Skeletal muscle tissue (tissue), 4 donors: Measurements from ENCODE around the gene FCN1. TPM values are rescaled to one million over a fixed set of nuclear protein-coding genes. Genes with fewer than 3 reads are reported as not detected.

ENCODE experiments used
- H3K27ac ChIP-seq: one replicate; pipeline ENCODE4 v1.7.0; 2013; ENCODE audit warnings: mild to moderate bottlenecking, low read depth, low read length, inconsistent platforms
- H3K27me3 ChIP-seq, 3 donors: one replicate each; pipeline ENCODE4 v1.7.0; 2013; ENCODE audit warnings: low read length in 3 of 3; ENCODE audit not compliant: control insufficient read depth in 3 of 3, insufficient read depth in 3 of 3
- H3K36me3 ChIP-seq, 3 donors: one replicate each; pipeline ENCODE4 v1.7.0; 2013; ENCODE audit warnings: low read length in 3 of 3; ENCODE audit not compliant: control insufficient read depth in 3 of 3, insufficient read depth in 3 of 3
- H3K4me1 ChIP-seq, 3 donors: one replicate each; pipeline ENCODE4 v1.7.0; 2013; ENCODE audit warnings: low read length in 3 of 3, mild to moderate bottlenecking in 3 of 3; ENCODE audit not compliant: control insufficient read depth in 3 of 3, insufficient read depth in 3 of 3
- H3K4me3 ChIP-seq, 3 donors: one replicate each; pipeline ENCODE4 v1.7.0; 2013; ENCODE audit warnings: low read length in 3 of 3
- H3K9ac ChIP-seq, 3 donors: one replicate each; pipeline ENCODE4 v1.7.0; 2013; ENCODE audit warnings: low read length in 3 of 3, mild to moderate bottlenecking in 3 of 3, moderate library complexity in 2 of 3, low read depth in 1 of 3
- H3K9me3 ChIP-seq, 3 donors: one replicate each; pipeline ENCODE4 v1.7.0; 2013; ENCODE audit warnings: low read length in 3 of 3; ENCODE audit not compliant: control insufficient read depth in 3 of 3
- total RNA-seq: library from RNA; depleted of rRNA; stranded (reverse); fragments of >200 nt; gene quantifications from one replicate; pipeline ENCODE4 v1.2.3, GENCODE V29; 2014
- donor health status: Osteomylitis.

Gene FCN1
- total RNA-seq, 1 donor from 2014 or later, result 5.2 TPM

DNA sequence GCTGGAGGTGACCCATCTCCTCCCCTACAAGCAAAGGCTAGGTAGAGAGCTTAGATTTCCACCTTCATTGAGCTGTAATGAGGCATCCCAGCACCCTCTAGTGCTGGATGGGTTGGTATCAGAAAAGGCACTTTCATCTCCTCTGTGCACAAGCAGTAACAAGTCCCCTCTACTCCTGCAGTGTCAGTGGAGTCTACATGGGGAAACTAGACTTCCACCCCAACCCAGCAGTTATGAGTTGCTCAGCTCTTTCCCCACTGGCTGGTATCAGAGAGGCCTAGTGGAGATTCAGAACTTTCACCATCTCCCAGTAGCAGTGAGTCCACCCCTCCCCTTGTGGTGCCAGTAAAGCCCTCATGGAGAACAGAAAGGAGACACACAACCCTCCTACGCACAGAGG is 17.9 kb downstream of the FCN1 start:
- peaks cover 0 to 4% (median 0%) of the 10 kb centered on the region in 3 donors for H3K9me3 ChIP-seq

DNA sequence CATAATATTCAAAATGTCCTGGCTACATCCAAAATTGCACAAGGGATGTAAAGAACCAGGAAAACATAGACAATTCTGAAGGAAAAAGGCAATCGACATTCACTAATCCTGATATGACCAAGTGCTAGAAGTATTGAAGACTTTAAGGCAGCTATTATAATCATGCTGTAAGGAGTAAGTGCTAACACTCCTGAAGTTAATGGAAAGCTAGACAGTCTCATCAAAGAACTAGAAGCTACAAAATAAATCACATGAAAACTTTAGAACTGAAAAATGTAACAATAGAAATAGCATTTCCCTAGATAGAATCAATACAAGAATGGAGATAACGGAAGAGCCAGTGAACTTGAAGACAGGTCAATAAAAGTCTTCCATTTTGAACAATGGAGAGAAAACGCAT is 18.5 kb downstream of the FCN1 start:
- Histone ChIP-seq H3K27ac (no peak overlapping the region), H3K4me1 (peaks cover 7 to 20% (median 14%) of the 10 kb centered on the region in 3 donors), H3K9ac (no peak overlapping the region), H3K27me3 (peaks cover 0 to 11% (median 2%) of the 10 kb centered on the region in 3 donors), H3K4me3 (no peak overlapping the region), H3K36me3 (no peaks in the 10 kb centered on the region), H3K9me3 (peaks cover 0 to 4% (median 0%) of the 10 kb centered on the region in 3 donors)

More for the DNA sequence above, 17.9 kb downstream of the FCN1 start:
- peaks cover 7 to 20% (median 14%) of the 10 kb centered on the region in 3 donors for H3K4me1 ChIP-seq
- no peaks in the 10 kb centered on the region for H3K36me3 ChIP-seq
- no peak overlapping the region for H3K4me3 ChIP-seq
- peaks cover 0 to 11% (median 2%) of the 10 kb centered on the region in 3 donors for H3K27me3 ChIP-seq
- no peak overlapping the region for H3K27ac ChIP-seq
- H3K9ac ChIP-seq, result no peak overlapping the region

DNA sequence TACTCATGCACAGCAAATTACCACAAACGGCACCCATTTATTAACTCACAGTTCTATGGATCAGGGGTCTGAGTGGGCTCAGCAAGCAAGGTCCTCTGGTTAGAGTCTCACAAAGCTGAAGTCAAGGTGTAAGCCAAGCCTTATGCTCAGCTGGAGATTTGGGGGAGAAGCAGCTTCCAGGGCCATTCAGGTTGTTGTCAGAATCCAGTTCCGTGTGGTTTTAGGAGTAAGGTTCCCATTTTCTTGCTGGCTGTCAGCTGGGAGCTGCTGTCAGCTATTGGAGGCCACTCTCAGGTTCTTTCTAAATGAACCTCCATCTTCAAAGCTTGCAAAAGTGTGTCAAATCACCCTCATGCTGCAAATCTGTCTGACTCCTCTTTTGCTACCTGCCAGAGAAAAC is 19.4 kb downstream of the FCN1 start:
- Histone ChIP-seq H3K36me3 (no peaks in the 10 kb centered on the region), H3K27me3 (peaks cover 0 to 11% (median 6%) of the 10 kb centered on the region in 3 donors), H3K9me3 (peaks cover 0 to 4% (median 0%) of the 10 kb centered on the region in 3 donors), H3K9ac (no peak overlapping the region), H3K4me3 (no peak overlapping the region), H3K4me1 (peaks cover 7 to 20% (median 14%) of the 10 kb centered on the region in 3 donors), H3K27ac (peak overlapping the region; percentile 55)

DNA sequence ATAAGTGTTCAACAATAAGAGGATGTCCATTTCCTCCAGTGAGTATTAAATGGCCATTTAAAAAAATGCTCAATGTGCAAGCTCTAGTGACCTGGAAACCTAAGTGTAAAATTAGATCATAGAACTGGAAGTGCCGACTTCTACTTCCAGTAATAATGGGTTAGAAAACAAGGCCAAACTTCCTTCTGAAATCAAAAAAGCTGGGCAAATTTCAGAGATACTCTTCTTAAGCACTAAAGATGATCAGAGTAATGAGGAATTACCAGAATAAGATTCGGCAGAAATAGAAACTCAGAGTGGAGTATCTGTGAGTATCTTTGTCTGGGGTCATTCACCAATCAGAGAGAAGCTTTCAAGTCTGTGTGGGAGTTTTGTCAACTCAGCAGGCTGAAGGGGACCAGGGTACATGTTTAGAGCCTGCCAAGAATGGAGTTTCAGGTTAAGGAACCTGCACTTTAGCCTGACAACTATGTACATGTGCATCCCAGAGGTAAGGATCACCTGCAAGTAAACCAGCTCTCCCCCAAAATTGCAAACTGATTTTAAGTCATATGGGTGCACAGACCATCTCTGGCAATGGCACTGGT is 20.0 kb downstream of the FCN1 start:
- Histone ChIP-seq H3K9ac (no peak overlapping the region), H3K9me3 (peaks cover 0 to 4% (median 0%) of the 10 kb centered on the region in 3 donors), H3K4me3 (no peak overlapping the region), H3K27me3 (peaks cover 0 to 11% (median 6%) of the 10 kb centered on the region in 3 donors), H3K36me3 (no peaks in the 10 kb centered on the region), H3K27ac (peak overlapping the region; percentile 55), H3K4me1 (peaks cover 7 to 20% (median 14%) of the 10 kb centered on the region in 3 donors)

DNA sequence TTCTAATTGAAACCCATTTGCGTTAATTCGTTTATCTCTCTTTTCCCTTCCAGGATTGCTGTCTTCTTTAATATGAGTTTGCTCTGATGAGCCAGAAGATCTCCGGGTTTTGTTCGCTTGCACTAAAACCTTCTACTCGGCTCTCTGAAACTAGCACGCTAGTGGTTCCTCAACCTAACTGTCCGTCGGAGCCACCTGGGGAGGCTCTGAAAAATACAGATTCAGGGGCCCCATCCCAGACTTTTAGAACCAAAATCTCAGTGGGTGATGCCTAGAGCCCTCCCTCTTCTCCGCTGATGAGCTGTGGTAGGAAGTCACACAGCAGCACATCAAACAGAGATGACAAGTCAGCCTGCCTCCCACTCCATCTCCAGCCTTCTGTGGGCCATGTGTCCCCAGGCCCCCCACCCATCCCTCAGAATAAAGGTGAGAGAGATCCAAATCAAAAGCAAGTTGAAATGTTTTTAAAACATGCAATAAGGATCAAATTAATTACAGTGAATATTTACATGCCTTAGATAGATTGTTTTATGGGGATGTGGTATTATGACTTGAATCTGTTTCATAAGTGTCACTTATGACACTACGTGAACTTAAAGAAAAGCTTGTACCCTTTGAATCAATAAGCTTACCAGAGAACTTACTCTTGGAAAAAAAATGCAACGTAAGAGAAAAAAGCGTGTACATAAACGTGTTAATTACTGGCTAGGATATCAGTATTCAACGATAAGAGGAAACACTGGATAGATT is 20.7 kb downstream of the FCN1 start:
- Histone ChIP-seq H3K4me1 (peaks cover 7 to 20% (median 14%) of the 10 kb centered on the region in 3 donors), H3K27me3 (peaks cover 0 to 11% (median 6%) of the 10 kb centered on the region in 3 donors), H3K4me3 (peak overlapping the region in 2 of 3 donors; percentile 14 to 41), H3K27ac (peak overlapping the region; percentile 83), H3K36me3 (no peaks in the 10 kb centered on the region), H3K9ac (no peak overlapping the region), H3K9me3 (peaks cover 0 to 4% (median 0%) of the 10 kb centered on the region in 3 donors)

DNA sequence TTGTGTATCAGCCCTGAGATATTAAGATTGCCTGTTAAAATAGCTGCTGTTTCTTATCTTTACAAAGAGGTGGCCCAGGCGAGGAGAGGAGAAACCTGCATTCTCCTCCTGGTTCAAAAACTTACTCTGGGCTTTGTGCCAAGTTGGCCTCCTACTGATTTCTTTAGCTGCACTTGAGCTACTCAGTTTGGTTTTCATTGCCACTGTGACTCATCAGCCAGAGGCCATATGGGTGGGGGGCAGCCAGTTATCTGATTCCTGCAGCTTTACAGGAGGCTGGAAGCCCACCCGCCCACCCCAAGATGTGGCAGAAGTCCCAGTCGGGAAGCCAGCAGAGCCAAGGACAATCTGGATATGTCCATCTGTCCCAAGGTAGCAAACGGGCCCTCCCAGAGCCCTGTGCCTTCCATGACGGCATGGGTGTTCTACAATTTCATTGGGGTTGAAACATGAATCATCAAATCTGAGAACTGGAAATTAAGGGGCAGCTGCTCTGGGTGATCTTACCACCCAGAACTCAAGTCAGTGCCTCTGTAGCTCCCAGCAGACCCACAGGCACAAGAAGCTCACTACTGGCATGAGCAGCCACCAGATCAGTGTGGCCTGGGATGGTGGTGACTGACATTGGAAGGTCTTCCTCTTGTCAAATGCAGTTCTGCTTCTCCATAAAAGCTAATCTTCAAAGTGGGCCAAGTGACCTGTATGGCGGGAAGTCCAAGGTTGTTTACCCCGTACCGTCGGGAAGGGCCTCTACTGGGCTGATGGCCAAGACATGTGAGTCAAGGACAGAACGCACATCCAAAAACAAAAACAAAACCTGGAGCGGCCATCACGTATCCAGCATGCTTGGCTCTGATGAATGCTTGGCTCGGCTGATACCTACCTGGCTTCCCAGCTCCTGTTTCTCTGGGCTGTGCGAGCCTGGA is 21.5 kb downstream of the FCN1 start:
- H3K27me3 ChIP-seq, result peaks cover 0 to 11% (median 6%) of the 10 kb centered on the region in 3 donors
- peak overlapping the region; percentile 83 for H3K27ac ChIP-seq
- H3K36me3 ChIP-seq, result no peaks in the 10 kb centered on the region
- no peak overlapping the region for H3K9ac ChIP-seq
- H3K9me3 ChIP-seq, result peaks cover 0 to 4% (median 0%) of the 10 kb centered on the region in 3 donors
- H3K4me1 ChIP-seq, result peaks cover 10 to 20% (median 17%) of the 10 kb centered on the region in 3 donors
- H3K4me3 ChIP-seq, result peak overlapping the region in 2 of 3 donors; percentile 14 to 41

DNA sequence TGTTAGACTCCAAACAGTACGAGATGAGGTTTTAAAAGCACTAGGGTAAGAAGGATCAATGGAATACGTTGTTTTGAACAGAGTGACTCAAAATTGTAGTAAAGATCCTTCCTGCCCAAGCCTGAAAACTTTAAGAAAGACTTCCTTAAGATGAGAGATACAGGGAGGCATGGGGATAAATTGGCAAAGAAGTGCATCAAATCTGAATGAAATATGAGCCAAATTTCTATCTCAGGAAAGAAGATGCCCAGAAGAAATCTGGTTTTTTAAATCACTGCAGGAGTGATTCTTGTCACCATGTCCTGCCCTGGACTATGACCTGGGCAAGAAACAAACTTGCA is 22.2 kb downstream of the FCN1 start:
- peak overlapping the region; percentile 42 for H3K27ac ChIP-seq
- no peak overlapping the region for H3K9ac ChIP-seq
- no peak overlapping the region for H3K4me3 ChIP-seq
- no peaks in the 10 kb centered on the region for H3K36me3 ChIP-seq
- peaks cover 10 to 20% (median 17%) of the 10 kb centered on the region in 3 donors for H3K4me1 ChIP-seq
- H3K9me3 ChIP-seq, result peaks cover 0 to 4% (median 0%) of the 10 kb centered on the region in 3 donors
- H3K27me3 ChIP-seq, result peaks cover 0 to 11% (median 6%) of the 10 kb centered on the region in 3 donors

DNA sequence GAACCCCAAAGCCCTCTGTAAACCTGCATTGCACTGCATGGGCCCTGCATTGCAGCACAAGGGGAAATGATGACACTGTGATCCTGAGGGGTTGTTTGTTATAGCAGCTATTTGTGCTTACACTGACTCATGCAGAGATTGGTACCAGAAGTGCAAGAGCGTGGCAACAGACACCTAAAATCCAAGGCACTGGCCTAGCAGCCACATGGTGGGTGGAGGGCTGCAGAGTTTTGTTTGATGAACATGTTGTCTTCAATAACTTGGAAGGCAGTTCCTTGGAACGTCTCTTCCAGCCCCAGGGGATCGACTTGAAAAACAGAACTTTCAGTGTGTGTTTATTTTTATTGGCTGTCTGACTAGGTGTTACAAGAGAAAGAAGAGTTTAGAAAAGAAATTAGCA is 22.6 kb downstream of the FCN1 start:
- H3K27me3 ChIP-seq, result peaks cover 0 to 11% (median 6%) of the 10 kb centered on the region in 3 donors
- H3K9ac ChIP-seq, result no peak overlapping the region
- H3K36me3 ChIP-seq, result no peaks in the 10 kb centered on the region
- no peak overlapping the region for H3K4me3 ChIP-seq
- peaks cover 0 to 3% (median 0%) of the 10 kb centered on the region in 3 donors for H3K9me3 ChIP-seq
- H3K27ac ChIP-seq, result peak overlapping the region; percentile 42
- H3K4me1 ChIP-seq, result peaks cover 10 to 20% (median 17%) of the 10 kb centered on the region in 3 donors

DNA sequence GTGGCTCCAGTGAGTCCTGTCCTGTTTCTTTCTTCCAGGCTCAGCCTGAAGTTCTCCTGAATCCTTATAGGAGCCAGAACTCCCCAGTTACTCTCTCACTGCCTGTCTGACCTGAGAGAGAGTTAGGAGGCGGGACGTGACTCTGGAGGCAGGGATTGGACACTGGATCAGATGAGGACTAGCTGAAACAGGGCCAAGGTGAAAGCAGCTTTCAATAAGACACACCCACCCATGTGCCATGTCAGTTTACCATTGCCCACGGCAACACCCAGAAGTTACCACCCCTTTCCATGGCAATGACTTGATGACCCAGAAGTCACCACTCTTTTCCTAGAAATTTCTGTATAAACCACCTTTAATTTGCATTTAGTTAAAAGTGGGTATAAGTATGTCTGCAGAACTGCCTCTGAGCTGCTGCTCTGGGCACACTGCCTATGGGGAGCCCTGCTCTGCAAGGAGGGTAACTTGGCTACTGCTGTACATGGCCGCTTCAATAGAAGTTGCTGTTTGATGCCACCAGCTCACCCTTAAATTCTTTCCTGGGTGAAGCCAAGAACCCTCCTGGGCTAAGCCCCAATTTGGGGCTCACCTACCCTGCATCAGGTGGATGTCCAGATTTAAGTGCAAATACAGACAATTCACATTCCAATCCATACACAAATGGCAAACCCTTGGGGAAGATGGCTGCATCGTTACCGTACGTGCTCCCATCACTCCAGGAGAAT is 23.4 kb downstream of the FCN1 start:
- Histone ChIP-seq H3K4me1 (peaks cover 16 to 21% (median 20%) of the 10 kb centered on the region in 3 donors), H3K9me3 (no peaks in the 10 kb centered on the region), H3K27ac (no peak overlapping the region), H3K27me3 (peaks cover 0 to 7% (median 6%) of the 10 kb centered on the region in 3 donors), H3K4me3 (no peak overlapping the region), H3K36me3 (no peaks in the 10 kb centered on the region), H3K9ac (no peak overlapping the region)
